HG03457 (cell line): Measurements from ENCODE around the gene POC5.
"Not testable (repeated sequence)": the region's sequence is repeated elsewhere in the genome, so short reads cannot be mapped to it uniquely, and the experiment has no call there.

Experiments
- ATAC-seq: cut with Tn5 transposase; IDR thresholded peaks from one replicate; pipeline ENCODE4 v1.9.1; 2021; ENCODE audit warnings: moderate number of reproducible peaks; ENCODE audit not compliant: unreplicated experiment

POC5 gene

GRCh38 chr5:75717082-75717922 lies at the start of gene POC5:
POC5 (minus strand) TSS chr5:75717437; CDS start chr5:75712937, 4,500 bp downstream.
- ATAC-seq: peak; percentile 93

- no peak for ATAC-seq
Measured at GRCh38 chr5:75758116-75758515, 40.9 kb upstream of the POC5 start.

GRCh38 chr5:75756981-75757380 lies 39.7 kb upstream of the POC5 start:
- ATAC-seq: no peak

- no peak for ATAC-seq
Measured at GRCh38 chr5:75756211-75756610, 39.0 kb upstream of the POC5 start.

GRCh38 chr5:75753182-75753581 lies 35.9 kb upstream of the POC5 start:
- no peak for ATAC-seq

- no peak for ATAC-seq
Measured at GRCh38 chr5:75744355-75744754, 27.1 kb upstream of the POC5 start.

- no peak for ATAC-seq
Measured at GRCh38 chr5:75736273-75736672, 19.0 kb upstream of the POC5 start.

GRCh38 chr5:75734913-75735789 lies 17.9 kb upstream of the POC5 start:
- no peak for ATAC-seq

GRCh38 chr5:75733767-75734166 lies 16.5 kb upstream of the POC5 start:
- no peak for ATAC-seq

- not testable (repeated sequence) for ATAC-seq
Measured at GRCh38 chr5:75731515-75731914, 14.3 kb upstream of the POC5 start.

GRCh38 chr5:75729321-75729720 lies 12.1 kb upstream of the POC5 start:
- ATAC-seq: no peak

GRCh38 chr5:75727931-75728330 lies 10.7 kb upstream of the POC5 start:
- no peak for ATAC-seq

- ATAC-seq: not testable (repeated sequence)
Measured at GRCh38 chr5:75726224-75726623, 9.0 kb upstream of the POC5 start.

GRCh38 chr5:75723378-75723777 lies 6.1 kb upstream of the POC5 start:
- ATAC-seq: no peak

- ATAC-seq: no peak
Measured at GRCh38 chr5:75721573-75721972, 4.3 kb upstream of the POC5 start.

- no peak for ATAC-seq
Measured at GRCh38 chr5:75720882-75721281, 3.6 kb upstream of the POC5 start.

- ATAC-seq: peak; percentile 5
Measured at GRCh38 chr5:75716715-75717081, 539 bp downstream of the POC5 start.

GRCh38 chr5:75712091-75712490 lies 5.1 kb downstream of the POC5 start:
- ATAC-seq: no peak

GRCh38 chr5:75711151-75711550 lies 6.1 kb downstream of the POC5 start:
- no peak for ATAC-seq

- ATAC-seq: no peak
Measured at GRCh38 chr5:75710637-75711036, 6.6 kb downstream of the POC5 start.

- ATAC-seq: no peak
Measured at GRCh38 chr5:75707911-75708509, 9.2 kb downstream of the POC5 start.

- ATAC-seq: no peak
Measured at GRCh38 chr5:75706775-75707174, 10.5 kb downstream of the POC5 start.
